HPDE6-E6E7 (cell line): ENCODE measurements around the gene RPL27.

Experiments used
- DNase-seq: peaks from one replicate; pipeline ENCODE4 v3.0.0; 2011; ENCODE audit warnings: missing footprints; ENCODE audit errors: extremely low spot score

The RPL27 gene

GRCh38 chr17:43020789-43021740, 22.8 kb downstream of the RPL27 start:
- peak; percentile 68 for DNase-seq

GRCh38 chr17:43021741-43022512, 23.7 kb downstream of the RPL27 start, which contains the start of gene VAT1:
Gene VAT1 (minus strand): TSS chr17:43022385. CDS start chr17:43022322, 63 bp downstream.
- peak; percentile 84 for DNase-seq

GRCh38 chr17:43024407-43025289, 26.4 kb downstream of the RPL27 start, which contains the start of gene RND2:
Gene RND2 (plus strand): TSS chr17:43025231. CDS start chr17:43025348, 117 bp downstream.
- peak; percentile 83 for DNase-seq

- DNase-seq: no peak
Observed at GRCh38 chr17:43025290-43025657, 27.1 kb downstream of the RPL27 start.

- no peak for DNase-seq
Observed at GRCh38 chr17:43025766-43026537, 27.7 kb downstream of the RPL27 start.

GRCh38 chr17:43026595-43026994, 28.4 kb downstream of the RPL27 start:
- DNase-seq: no peak

- DNase-seq: no peak
Observed at GRCh38 chr17:43027091-43028032, 29.1 kb downstream of the RPL27 start.

- DNase-seq: no peak
Observed at GRCh38 chr17:43028221-43028861, 30.1 kb downstream of the RPL27 start.

- DNase-seq: no peak
Observed at GRCh38 chr17:43030137-43030767, 32.0 kb downstream of the RPL27 start.

GRCh38 chr17:43031666-43032065, 33.4 kb downstream of the RPL27 start:
- DNase-seq: no peak

- DNase-seq: no peak
Observed at GRCh38 chr17:43033948-43034881, 36.0 kb downstream of the RPL27 start.

- no peak for DNase-seq
Observed at GRCh38 chr17:43034894-43035293, 36.7 kb downstream of the RPL27 start.

- no peak for DNase-seq
Observed at GRCh38 chr17:43039646-43040045, 41.4 kb downstream of the RPL27 start.

GRCh38 chr17:43040655-43041054, 42.4 kb downstream of the RPL27 start:
- no peak for DNase-seq

- no peak for DNase-seq
Observed at GRCh38 chr17:43042025-43042628, 43.9 kb downstream of the RPL27 start.

GRCh38 chr17:43043307-43043706, 45.1 kb downstream of the RPL27 start:
- DNase-seq: no peak

GRCh38 chr17:43044024-43044423, 45.8 kb downstream of the RPL27 start:
- DNase-seq: no peak
